GM23338 (cell line): ENCODE results near the gene PSMC3. TPM values are rescaled to one million over a fixed set of nuclear protein-coding genes. Genes with fewer than 3 reads are reported as not detected.

Experiments used
- ATAC-seq: fragments of 200-7000 bp; cut with Tn5 transposase; 3 replicates; pipeline ENCODE4 v1.9.1; 2020
- DNase-seq: peaks from one replicate; pipeline ENCODE4 v3.0.0-alpha.2; 2015; ENCODE audit warnings: low spot score
- H2AFZ ChIP-seq: fragments of 200-600 bp; sonication (generic); 2 replicates; pipeline ENCODE4 v1.8.0; 2016; ENCODE audit warnings: antibody characterized with exemption, mild to moderate bottlenecking, moderate library complexity
- H3F3A ChIP-seq: fragments of 200-600 bp; sonication (generic); replicated peaks from 2 replicates; pipeline ENCODE4 v1.8.0; 2017; ENCODE audit warnings: antibody characterized with exemption, mixed run types, low read depth
- H3K27ac ChIP-seq: fragments of 200-600 bp; sonication (generic); 2 replicates; pipeline ENCODE4 v1.6.1; 2016; ENCODE audit warnings: low read depth
- H3K27me3 ChIP-seq: fragments of 200-600 bp; sonication (generic); 2 replicates; pipeline ENCODE4 v1.8.0; 2016; ENCODE audit warnings: mild to moderate bottlenecking, mixed run types, moderate library complexity; ENCODE audit not compliant: insufficient read depth
- H3K36me3 ChIP-seq: fragments of 200-600 bp; sonication (generic); 2 replicates; pipeline ENCODE4 v1.8.0; 2016; ENCODE audit warnings: mild to moderate bottlenecking; ENCODE audit not compliant: insufficient read depth
- H3K4me1 ChIP-seq: fragments of 200-600 bp; sonication (generic); 2 replicates; pipeline ENCODE4 v1.8.0; 2016; ENCODE audit warnings: mild to moderate bottlenecking, moderate library complexity; ENCODE audit not compliant: insufficient read depth
- H3K4me2 ChIP-seq: fragments of 200-600 bp; sonication (generic); 2 replicates; pipeline ENCODE4 v1.7.1; 2017; ENCODE audit warnings: mixed run types
- H3K4me3 ChIP-seq: fragments of 200-600 bp; sonication (generic); 2 replicates; pipeline ENCODE4 v1.6.1; 2016; ENCODE audit warnings: mixed run types
- H3K79me2 ChIP-seq: fragments of 200-600 bp; sonication (generic); replicated peaks from 2 replicates; pipeline ENCODE4 v1.8.0; 2017; ENCODE audit warnings: mild to moderate bottlenecking; ENCODE audit not compliant: insufficient read depth
- H3K9me2 ChIP-seq: fragments of 200-600 bp; sonication (generic); 2 replicates; pipeline ENCODE4 v1.8.0; 2017; ENCODE audit not compliant: insufficient read depth
- H4K20me1 ChIP-seq: fragments of 200-600 bp; sonication (generic); replicated peaks from 2 replicates; pipeline ENCODE4 v1.8.0; 2017; ENCODE audit warnings: mild to moderate bottlenecking; ENCODE audit not compliant: insufficient read depth
- H3K27ac Mint-ChIP-seq: 2 replicates; pipeline ENCODE4 v1.8.0; 2020; ENCODE audit warnings: inconsistent platforms, mild to moderate bottlenecking, moderate library complexity, mixed read lengths
- H3K27me3 Mint-ChIP-seq: 3 replicates; pipeline ENCODE4 v1.8.0; 2022; ENCODE audit warnings: low read depth, mild to moderate bottlenecking, moderate library complexity, mixed read lengths, inconsistent platforms; ENCODE audit not compliant: insufficient read depth, poor library complexity
- H3K36me3 Mint-ChIP-seq: 3 replicates; pipeline ENCODE4 v1.8.0; 2021; ENCODE audit warnings: low read depth, mild to moderate bottlenecking, inconsistent platforms, moderate library complexity, mixed read lengths
- H3K4me1 Mint-ChIP-seq: 3 replicates; pipeline ENCODE4 v1.8.0; 2020; ENCODE audit warnings: mild to moderate bottlenecking, inconsistent platforms, mixed read lengths
- H3K4me3 Mint-ChIP-seq: 3 replicates; pipeline ENCODE4 v1.8.0; 2021; ENCODE audit warnings: moderate library complexity, mild to moderate bottlenecking, inconsistent platforms, mixed read lengths
- H3K9me3 Mint-ChIP-seq: 3 replicates; pipeline ENCODE4 v1.8.0; 2020; ENCODE audit warnings: moderate library complexity, mild to moderate bottlenecking, inconsistent platforms, mixed read lengths
- CTCF ChIP-seq, 2 experiments: fragments of 200-600 bp in 1 of 2; sonication (generic) in 1 of 2; conservative IDR thresholded peaks; 2 replicates each; pipeline versions ENCODE4 v1.5.1 to v1.6.1; 2016 to 2017; ENCODE audit warnings: antibody characterized with exemption in 2 of 2, low read depth in 2 of 2, mild to moderate bottlenecking in 2 of 2, moderate library complexity in 1 of 2
- ETS1 ChIP-seq: IDR thresholded peaks from 2 replicates; pipeline ENCODE4 v1.6.1; 2016; ENCODE audit warnings: antibody characterized with exemption
- EZH2 ChIP-seq: fragments of 200-600 bp; sonication (generic); IDR thresholded peaks from one replicate; pipeline ENCODE4 v1.8.0; 2017; ENCODE audit warnings: antibody characterized with exemption, mild to moderate bottlenecking, low read depth; ENCODE audit not compliant: unreplicated experiment
- EZH2phosphoT487 ChIP-seq: fragments of 200-600 bp; sonication (generic); IDR thresholded peaks from one replicate; pipeline ENCODE4 v1.8.1; 2018; ENCODE audit warnings: antibody characterized with exemption; ENCODE audit not compliant: unreplicated experiment
- JUNB ChIP-seq: IDR thresholded peaks from one replicate; pipeline ENCODE4 v1.6.1; 2016; ENCODE audit warnings: antibody characterized with exemption; ENCODE audit not compliant: unreplicated experiment
- NANOG ChIP-seq: IDR thresholded peaks from 2 replicates; pipeline ENCODE4 v1.6.1; 2016; ENCODE audit warnings: antibody characterized with exemption, borderline replicate concordance
- POLR2AphosphoS5 ChIP-seq: IDR thresholded peaks from 2 replicates; pipeline ENCODE4 v1.6.1; 2016; ENCODE audit warnings: antibody characterized with exemption, low read depth
- STAT1 ChIP-seq: IDR thresholded peaks from one replicate; pipeline ENCODE4 v1.6.1; 2016; ENCODE audit warnings: antibody characterized with exemption; ENCODE audit not compliant: unreplicated experiment
- ZNF114 ChIP-seq: fragments of 250-450 bp; sonication (Bioruptor Pico); IDR thresholded peaks from 2 replicates; pipeline ENCODE4 v1.5.0; 2020; ENCODE audit warnings: mild to moderate bottlenecking, moderate library complexity
- polyA plus RNA-seq: library from polyadenylated mRNA; unstranded; fragments of >200 nt; fragmentation: Nextera tagmentation; extraction: Ambion mirVana; gene quantifications from 2 replicates; pipeline ENCODE4 v1.2.1, GENCODE V29; 2016
- total RNA-seq: library from RNA; depleted of rRNA; stranded (reverse); fragments of >200 nt; shearing (Covaris generic); gene quantifications from 2 replicates; pipeline ENCODE4 v1.2.3, GENCODE V29; 2014
- TF ChIP-seq, protein P1 (sequence below): IDR thresholded peaks from one replicate; pipeline ENCODE4 v1.6.1; 2018; ENCODE audit warnings: antibody characterized with exemption; ENCODE audit not compliant: unreplicated experiment

The PSMC3 gene
- total and polyA plus RNA-seq, 2 experiments from 2014 or later = 147 to 190 TPM

- Histone ChIP-seq H3K4me3 (no peak overlapping the region), H3K27ac (no peak overlapping the region), H3K4me2 (no peak overlapping the region), H3K4me1 (no peaks in the 10 kb centered on the region), H3K9me2 (no peaks in the 10 kb centered on the region), H3K36me3 (no peaks in the 10 kb centered on the region), H3F3A (no peaks in the 10 kb centered on the region), H2AFZ (no peak overlapping the region), H3K79me2 (no peaks in the 10 kb centered on the region), H3K27me3 (no peaks in the 10 kb centered on the region), H4K20me1 (no peaks in the 10 kb centered on the region)
- ATAC-seq = no peak
- H3K36me3 Mint-ChIP-seq = no peaks in the 10 kb centered on the region
- TF ChIP-seq EZH2 = no peak
- TF ChIP-seq NANOG = no peak
- no peak for TF ChIP-seq CTCF (conservative IDR thresholded peaks at IDR 0.05; ENCODE audit: low read depth in 2 of 2)
- TF ChIP-seq, protein P1, sequence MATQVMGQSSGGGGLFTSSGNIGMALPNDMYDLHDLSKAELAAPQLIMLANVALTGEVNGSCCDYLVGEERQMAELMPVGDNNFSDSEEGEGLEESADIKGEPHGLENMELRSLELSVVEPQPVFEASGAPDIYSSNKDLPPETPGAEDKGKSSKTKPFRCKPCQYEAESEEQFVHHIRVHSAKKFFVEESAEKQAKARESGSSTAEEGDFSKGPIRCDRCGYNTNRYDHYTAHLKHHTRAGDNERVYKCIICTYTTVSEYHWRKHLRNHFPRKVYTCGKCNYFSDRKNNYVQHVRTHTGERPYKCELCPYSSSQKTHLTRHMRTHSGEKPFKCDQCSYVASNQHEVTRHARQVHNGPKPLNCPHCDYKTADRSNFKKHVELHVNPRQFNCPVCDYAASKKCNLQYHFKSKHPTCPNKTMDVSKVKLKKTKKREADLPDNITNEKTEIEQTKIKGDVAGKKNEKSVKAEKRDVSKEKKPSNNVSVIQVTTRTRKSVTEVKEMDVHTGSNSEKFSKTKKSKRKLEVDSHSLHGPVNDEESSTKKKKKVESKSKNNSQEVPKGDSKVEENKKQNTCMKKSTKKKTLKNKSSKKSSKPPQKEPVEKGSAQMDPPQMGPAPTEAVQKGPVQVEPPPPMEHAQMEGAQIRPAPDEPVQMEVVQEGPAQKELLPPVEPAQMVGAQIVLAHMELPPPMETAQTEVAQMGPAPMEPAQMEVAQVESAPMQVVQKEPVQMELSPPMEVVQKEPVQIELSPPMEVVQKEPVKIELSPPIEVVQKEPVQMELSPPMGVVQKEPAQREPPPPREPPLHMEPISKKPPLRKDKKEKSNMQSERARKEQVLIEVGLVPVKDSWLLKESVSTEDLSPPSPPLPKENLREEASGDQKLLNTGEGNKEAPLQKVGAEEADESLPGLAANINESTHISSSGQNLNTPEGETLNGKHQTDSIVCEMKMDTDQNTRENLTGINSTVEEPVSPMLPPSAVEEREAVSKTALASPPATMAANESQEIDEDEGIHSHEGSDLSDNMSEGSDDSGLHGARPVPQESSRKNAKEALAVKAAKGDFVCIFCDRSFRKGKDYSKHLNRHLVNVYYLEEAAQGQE = no peak
- no peak for TF ChIP-seq EZH2phosphoT487
- no peak for TF ChIP-seq ZNF114
- peaks cover 3% of the 10 kb centered on the region for H3K27me3 Mint-ChIP-seq
- no peaks in the 10 kb centered on the region for H3K9me3 Mint-ChIP-seq
- DNase-seq = no peak
- H3K4me3 Mint-ChIP-seq = no peak overlapping the region
- no peak overlapping the region for H3K27ac Mint-ChIP-seq
- H3K4me1 Mint-ChIP-seq = peaks cover 2% of the 10 kb centered on the region; the same call in 2 of the 3 replicates
These were observed 35.8 kb downstream of the PSMC3 start for GRCh38 chr11:47390422-47390760.

GRCh38 chr11:47389577-47390421, 36.4 kb downstream of the PSMC3 start:
- Mint-ChIP-seq H3K27ac (no peak overlapping the region), H3K4me1 (peaks cover 2% of the 10 kb centered on the region; the same call in 2 of the 3 replicates), H3K4me3 (no peak overlapping the region), H3K27me3 (peaks cover 3% of the 10 kb centered on the region), H3K36me3 (no peaks in the 10 kb centered on the region), H3K9me3 (no peaks in the 10 kb centered on the region)
- H3K36me3 ChIP-seq = no peaks in the 10 kb centered on the region
- no peaks in the 10 kb centered on the region for H3K27me3 ChIP-seq
- H3K4me2 ChIP-seq = no peak overlapping the region
- ATAC-seq (no peak), DNase-seq (no peak)
- no peaks in the 10 kb centered on the region for H3K4me1 ChIP-seq
- H3K79me2 ChIP-seq = no peaks in the 10 kb centered on the region
- H3K4me3 ChIP-seq = no peak overlapping the region
- no peaks in the 10 kb centered on the region for H3K9me2 ChIP-seq
- H2AFZ ChIP-seq = no peak overlapping the region
- H3F3A ChIP-seq = no peaks in the 10 kb centered on the region
- no peak overlapping the region for H3K27ac ChIP-seq
- no peaks in the 10 kb centered on the region for H4K20me1 ChIP-seq
- TF ChIP-seq, protein P1 = no peak
- TF ChIP-seq STAT1 (no peak), JUNB (no peak), ETS1 (no peak), CTCF (conservative IDR thresholded peaks at IDR 0.05; ENCODE audit: low read depth in 2 of 2) (no peak), POLR2AphosphoS5 (no peak), NANOG (no peak), ZNF114 (no peak), EZH2 (no peak)
